Activated naive CD8-positive, alpha-beta T cell (primary cell): ENCODE measurements around the gene SHOC2.

Experiments
- H3K27ac Mint-ChIP-seq: one replicate; pipeline ENCODE4 v1.8.0; 2021; ENCODE audit warnings: mixed read lengths
- H3K27me3 Mint-ChIP-seq: one replicate; pipeline ENCODE4 v1.8.0; 2021; ENCODE audit warnings: mixed read lengths
- H3K36me3 Mint-ChIP-seq: one replicate; pipeline ENCODE4 v1.8.0; 2021; ENCODE audit warnings: mixed read lengths
- H3K4me1 Mint-ChIP-seq: one replicate; pipeline ENCODE4 v1.8.0; 2021; ENCODE audit warnings: low read depth, mixed read lengths
- H3K4me3 Mint-ChIP-seq: one replicate; pipeline ENCODE4 v1.8.0; 2021; ENCODE audit warnings: mild to moderate bottlenecking, mixed read lengths
- H3K9me3 Mint-ChIP-seq: one replicate; pipeline ENCODE4 v1.8.0; 2021; ENCODE audit warnings: low read depth, mixed read lengths

The SHOC2 gene

DNA sequence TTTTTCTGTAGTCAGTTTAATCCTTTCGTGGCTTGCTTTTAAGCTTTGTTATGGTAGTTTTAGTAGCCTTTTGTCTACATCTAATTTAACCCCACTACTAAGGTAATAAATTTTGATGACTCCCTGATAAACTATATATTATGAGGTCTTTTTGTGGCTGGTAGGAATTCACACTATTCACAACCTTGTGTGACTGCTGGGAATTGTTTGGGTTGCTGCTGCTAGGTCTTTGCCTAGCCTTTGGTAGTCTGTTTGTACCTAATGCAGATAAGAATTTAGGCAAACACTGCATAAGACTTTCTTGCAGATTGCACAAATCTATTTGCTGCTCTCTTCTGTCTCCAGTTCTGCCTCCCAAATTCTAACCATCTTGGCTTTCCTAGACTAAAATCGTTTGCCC lies 58.3 kb downstream of the SHOC2 start:
- Mint-ChIP-seq H3K4me1 (peaks cover 64% of the 10 kb centered on the region), H3K9me3 (peaks cover 12% of the 10 kb centered on the region), H3K36me3 (peaks cover 25% of the 10 kb centered on the region), H3K4me3 (no peak overlapping the region), H3K27ac (no peak overlapping the region), H3K27me3 (no peaks in the 10 kb centered on the region)

DNA sequence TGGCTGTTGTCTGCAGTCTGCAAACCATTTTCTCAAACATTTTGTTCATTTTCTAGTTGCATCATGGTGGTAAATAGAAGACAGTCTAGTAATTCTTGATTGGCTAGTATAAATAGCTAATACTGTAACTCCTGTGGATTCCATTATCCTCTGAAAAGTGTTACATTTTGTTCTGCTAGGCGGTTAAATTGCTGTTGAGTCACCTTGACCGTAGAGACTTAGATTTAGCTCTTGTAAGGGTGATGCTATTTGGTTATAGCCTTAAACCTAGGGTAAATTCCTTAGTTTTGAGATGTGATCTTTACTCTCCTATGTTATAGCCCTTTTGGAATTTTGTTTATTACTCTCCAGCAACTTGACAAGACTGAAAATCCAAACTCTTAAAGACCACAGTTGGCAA lies 58.8 kb downstream of the SHOC2 start:
- Mint-ChIP-seq H3K4me3 (no peak overlapping the region), H3K27me3 (no peaks in the 10 kb centered on the region), H3K9me3 (peaks cover 12% of the 10 kb centered on the region), H3K27ac (no peak overlapping the region), H3K36me3 (peaks cover 25% of the 10 kb centered on the region), H3K4me1 (peaks cover 61% of the 10 kb centered on the region)

DNA sequence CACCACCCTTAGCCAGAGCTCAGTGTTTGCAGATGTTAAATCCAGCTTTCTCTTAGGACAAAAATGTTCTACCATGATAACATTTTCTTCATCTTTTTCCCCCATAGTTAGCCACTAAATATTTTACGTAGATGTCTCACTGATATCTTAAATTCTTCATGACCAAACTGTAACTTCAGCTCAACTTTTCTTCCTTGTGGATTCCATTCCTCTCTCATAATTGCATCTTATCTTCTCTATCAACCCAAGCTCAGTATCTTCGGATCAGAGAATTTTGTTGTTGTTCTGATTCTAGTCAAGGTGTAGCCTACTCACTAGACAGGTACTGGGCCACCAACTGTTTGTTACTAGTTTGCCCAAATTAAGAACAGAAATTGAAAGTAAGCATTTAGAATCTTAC lies 60.2 kb downstream of the SHOC2 start:
- Mint-ChIP-seq H3K27me3 (no peaks in the 10 kb centered on the region), H3K4me3 (no peak overlapping the region), H3K27ac (peak overlapping the region; percentile 37), H3K9me3 (peaks cover 12% of the 10 kb centered on the region), H3K4me1 (peaks cover 61% of the 10 kb centered on the region), H3K36me3 (peaks cover 28% of the 10 kb centered on the region)

DNA sequence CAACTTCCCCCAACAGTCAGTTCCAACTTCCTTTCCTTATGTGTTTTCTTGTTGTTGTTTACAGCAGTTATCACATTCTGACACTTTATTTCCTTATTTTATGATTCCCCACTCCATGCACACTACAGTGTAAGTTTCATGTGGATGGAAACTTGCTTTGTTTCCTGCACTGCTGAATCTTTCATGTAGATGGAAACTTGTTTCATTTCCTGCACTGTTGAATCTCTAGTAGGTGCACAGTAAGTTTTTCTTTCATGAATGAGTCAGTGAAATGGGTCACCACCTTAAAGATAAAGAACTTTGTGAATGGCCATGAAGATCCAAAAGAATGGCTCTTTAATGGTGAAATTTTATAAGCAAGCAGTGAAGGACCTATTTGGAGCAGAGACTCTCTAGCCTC lies 61.4 kb downstream of the SHOC2 start:
- Mint-ChIP-seq H3K36me3 (peaks cover 28% of the 10 kb centered on the region), H3K4me3 (peak overlapping the region; percentile 67), H3K9me3 (peaks cover 12% of the 10 kb centered on the region), H3K4me1 (peaks cover 66% of the 10 kb centered on the region), H3K27ac (peak overlapping the region; percentile 88), H3K27me3 (no peaks in the 10 kb centered on the region)

DNA sequence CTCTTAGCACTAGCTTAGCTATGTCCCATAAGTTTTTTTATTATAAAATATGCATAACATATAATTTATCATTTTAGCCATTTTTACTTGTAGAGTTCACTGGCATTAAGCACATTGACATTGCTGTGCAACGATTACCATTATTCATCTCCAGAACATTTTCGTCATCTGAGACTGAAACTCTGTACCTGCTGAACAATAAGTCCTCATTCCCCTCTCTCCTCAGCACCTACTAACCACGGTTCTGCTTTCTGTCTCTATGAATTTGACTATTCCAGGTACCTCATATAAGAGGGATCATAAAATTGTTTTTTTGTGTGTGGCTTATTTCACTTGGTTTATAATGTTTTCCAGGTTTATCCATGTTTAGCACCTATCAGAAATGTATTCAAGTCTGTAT lies 64.1 kb downstream of the SHOC2 start:
- peaks cover 7% of the 10 kb centered on the region for H3K9me3 Mint-ChIP-seq
- H3K4me1 Mint-ChIP-seq = peaks cover 49% of the 10 kb centered on the region
- H3K27ac Mint-ChIP-seq = no peak overlapping the region
- no peak overlapping the region for H3K4me3 Mint-ChIP-seq
- H3K36me3 Mint-ChIP-seq = peaks cover 26% of the 10 kb centered on the region
- no peaks in the 10 kb centered on the region for H3K27me3 Mint-ChIP-seq

DNA sequence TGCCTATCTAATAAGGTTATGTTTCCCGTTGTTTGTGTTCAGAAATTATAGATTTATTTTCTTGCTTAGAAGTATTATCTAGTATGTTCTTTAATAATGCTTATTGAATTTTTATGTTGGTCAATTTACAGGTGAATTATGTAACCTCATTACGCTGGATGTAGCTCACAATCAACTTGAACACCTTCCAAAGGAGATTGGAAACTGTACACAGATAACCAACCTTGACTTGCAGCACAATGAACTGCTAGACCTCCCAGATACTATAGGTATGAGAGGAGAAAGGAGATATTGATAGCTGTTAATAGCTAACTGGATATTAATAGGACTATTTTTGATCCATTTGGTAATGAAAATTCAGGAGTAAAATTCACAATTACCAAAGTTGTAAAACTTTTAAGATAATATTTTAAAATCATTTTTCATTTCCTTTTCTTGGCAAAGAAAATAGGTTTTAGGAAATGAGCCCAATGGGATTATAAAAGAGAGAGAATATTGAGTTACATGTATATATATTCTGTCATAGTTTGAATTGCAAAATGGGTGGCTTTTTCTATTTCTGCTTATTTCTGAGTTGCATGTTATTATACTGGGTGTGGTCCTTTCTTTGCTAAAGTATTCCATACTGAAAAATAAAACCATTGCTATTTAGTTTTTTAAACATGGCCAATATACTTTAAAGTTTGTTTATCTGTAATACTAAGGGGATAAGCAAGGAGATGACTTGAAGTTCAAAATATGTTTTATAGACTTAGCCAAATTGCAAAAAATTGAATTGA lies 66.3 kb downstream of the SHOC2 start:
- Mint-ChIP-seq H3K36me3 (peaks cover 31% of the 10 kb centered on the region), H3K4me3 (no peak overlapping the region), H3K4me1 (peaks cover 36% of the 10 kb centered on the region), H3K27me3 (no peaks in the 10 kb centered on the region), H3K9me3 (peaks cover 2% of the 10 kb centered on the region), H3K27ac (no peak overlapping the region)

DNA sequence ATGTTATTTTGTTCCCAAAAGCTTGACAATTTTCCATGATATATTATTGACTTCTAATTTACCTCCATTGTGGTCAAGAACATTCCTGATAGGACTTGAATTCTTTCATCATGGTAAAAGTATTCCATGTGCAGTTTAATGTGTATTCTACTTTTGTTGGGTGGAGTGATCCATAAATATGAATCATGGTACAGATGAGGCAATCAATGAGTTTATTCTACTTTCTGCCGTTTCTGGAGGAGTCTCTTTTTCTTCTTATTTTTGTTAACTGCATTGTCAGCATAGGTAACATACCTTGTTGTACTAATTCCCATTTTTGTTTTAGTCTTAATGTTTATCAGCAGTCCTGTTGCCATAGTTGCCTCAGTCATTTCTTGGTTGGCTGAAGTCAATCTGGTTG lies 69.6 kb downstream of the SHOC2 start:
- Mint-ChIP-seq H3K27me3 (no peaks in the 10 kb centered on the region), H3K9me3 (no peaks in the 10 kb centered on the region), H3K27ac (no peak overlapping the region), H3K4me3 (no peak overlapping the region), H3K4me1 (peaks cover 48% of the 10 kb centered on the region), H3K36me3 (peaks cover 25% of the 10 kb centered on the region)

DNA sequence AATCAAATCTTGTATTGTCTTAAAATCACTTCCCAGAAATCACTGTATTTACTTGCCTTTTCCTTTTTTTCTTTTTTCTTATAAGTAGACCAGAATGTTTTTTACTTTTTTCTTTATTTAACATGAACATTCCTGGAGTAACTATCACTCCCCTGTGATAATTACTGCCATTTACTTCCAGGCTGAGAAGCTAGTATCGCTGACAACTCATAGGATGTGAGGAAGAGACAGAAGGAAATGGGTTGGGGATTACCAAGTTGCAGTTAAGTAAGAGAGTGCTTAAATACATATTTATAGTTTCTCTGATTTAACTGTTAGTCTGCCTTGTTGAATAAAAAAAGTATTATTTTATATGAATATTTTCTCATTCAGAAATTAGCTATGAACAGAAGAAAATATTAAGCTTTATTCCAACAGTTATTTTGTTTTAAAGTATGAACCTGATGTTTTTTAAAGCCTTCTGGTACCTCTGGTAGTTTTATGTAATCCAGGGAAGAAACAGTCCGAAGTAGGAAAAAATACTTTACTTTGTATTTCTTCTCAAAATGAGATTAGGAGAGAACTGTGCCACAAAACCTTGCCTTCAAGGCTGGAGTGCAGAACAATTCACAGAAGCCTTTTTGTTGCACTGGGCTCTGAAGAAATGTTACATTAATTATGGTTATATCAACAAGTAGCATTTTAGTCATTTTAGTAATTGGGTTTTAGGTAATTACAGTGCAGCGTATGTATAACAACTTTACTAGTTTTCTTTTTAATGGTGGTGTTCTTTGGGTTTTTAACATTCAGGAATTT lies 72.8 kb downstream of the SHOC2 start:
- H3K27ac Mint-ChIP-seq = no peak overlapping the region
- H3K9me3 Mint-ChIP-seq = no peaks in the 10 kb centered on the region
- peak overlapping the region; percentile 73 for H3K4me3 Mint-ChIP-seq
- H3K36me3 Mint-ChIP-seq = peaks cover 30% of the 10 kb centered on the region
- H3K4me1 Mint-ChIP-seq = peaks cover 44% of the 10 kb centered on the region
- no peaks in the 10 kb centered on the region for H3K27me3 Mint-ChIP-seq

DNA sequence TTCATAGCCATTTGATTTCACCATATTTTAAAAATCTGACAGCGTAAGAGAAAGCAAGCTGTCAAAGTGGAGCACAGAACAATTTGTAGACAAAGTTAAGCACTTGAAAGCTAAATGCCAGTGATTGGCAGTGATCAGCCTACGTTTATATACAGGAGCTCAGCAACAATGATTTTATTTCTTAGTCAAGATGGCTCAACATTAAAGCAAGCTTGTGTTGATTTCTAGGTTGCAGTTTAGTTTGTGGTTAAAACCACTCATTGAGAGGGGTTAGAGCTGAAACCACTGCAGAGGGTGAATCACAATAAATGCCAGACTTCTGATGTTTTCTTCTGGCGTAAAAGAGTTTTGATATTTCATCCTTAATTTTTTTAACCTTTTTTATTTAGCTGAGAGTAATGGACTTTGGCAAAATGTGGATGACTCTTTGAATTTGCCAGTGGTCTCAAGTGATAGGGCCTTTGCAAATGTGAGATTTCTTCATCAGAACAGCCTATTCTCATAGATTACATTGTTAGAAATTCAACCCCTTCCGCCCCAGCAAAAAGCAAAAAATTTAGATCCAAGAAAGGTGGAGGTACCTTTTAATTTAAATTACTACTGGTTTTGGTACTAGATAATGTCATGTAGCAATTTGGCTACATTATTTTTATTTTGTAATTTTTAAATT lies 73.8 kb downstream of the SHOC2 start:
- Mint-ChIP-seq H3K36me3 (peaks cover 28% of the 10 kb centered on the region), H3K27ac (peak overlapping the region; percentile 58), H3K9me3 (no peaks in the 10 kb centered on the region), H3K4me1 (peaks cover 43% of the 10 kb centered on the region), H3K27me3 (no peaks in the 10 kb centered on the region), H3K4me3 (peak overlapping the region; percentile 73)

DNA sequence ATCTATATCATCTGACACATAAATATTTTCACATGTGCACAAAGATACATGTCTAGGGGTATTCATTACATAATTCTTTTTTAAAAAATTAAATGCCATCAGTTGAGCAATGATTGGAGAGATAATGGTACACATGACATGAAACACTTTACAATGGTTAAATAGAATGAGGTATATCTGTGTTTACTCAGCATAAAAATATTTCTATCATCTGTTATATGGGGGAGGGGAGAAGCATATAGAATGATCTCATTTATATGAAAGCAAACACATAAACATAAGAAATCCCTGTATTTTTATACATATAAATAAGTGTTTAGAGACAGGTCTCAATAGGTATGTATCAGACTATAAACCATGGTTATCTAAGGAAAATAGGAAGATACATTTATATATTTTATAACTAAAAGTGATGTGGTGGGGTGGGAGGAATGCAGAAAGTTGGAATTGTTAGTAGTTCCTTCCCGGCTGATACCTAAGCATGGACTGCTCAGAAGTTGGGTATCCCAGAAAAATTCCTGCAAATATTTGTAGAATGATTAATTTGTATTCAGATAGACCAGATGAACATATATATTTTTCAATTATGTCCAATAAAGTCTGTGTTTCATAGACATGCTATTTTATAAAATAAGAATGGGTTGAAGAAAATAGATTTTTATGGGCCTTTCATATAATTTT lies 75.1 kb downstream of the SHOC2 start:
- Mint-ChIP-seq H3K4me3 (no peak overlapping the region), H3K27me3 (no peaks in the 10 kb centered on the region), H3K9me3 (no peaks in the 10 kb centered on the region), H3K27ac (no peak overlapping the region), H3K4me1 (peaks cover 41% of the 10 kb centered on the region), H3K36me3 (peaks cover 16% of the 10 kb centered on the region)

DNA sequence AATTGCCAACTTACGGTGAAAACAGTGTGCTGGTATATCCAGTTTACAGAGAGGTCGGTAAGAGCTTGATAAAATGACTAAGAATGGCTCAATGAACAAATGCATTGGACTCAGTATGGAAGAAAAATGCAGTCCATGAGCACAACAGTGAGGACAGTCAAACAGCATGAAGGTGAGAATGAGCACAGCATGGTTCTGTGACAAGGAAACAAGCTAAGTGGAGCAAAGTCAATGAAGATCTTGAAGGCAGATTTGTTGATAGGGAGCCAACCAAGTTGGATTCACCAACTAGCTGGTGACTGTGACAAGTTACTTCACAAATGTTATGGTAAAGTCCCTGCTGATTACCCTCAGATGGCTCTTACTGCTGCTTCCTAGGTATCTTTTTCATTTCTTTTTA lies 75.9 kb downstream of the SHOC2 start:
- peaks cover 11% of the 10 kb centered on the region for H3K36me3 Mint-ChIP-seq
- H3K27ac Mint-ChIP-seq = no peak overlapping the region
- H3K4me3 Mint-ChIP-seq = no peak overlapping the region
- no peaks in the 10 kb centered on the region for H3K27me3 Mint-ChIP-seq
- no peaks in the 10 kb centered on the region for H3K9me3 Mint-ChIP-seq
- peaks cover 38% of the 10 kb centered on the region for H3K4me1 Mint-ChIP-seq

DNA sequence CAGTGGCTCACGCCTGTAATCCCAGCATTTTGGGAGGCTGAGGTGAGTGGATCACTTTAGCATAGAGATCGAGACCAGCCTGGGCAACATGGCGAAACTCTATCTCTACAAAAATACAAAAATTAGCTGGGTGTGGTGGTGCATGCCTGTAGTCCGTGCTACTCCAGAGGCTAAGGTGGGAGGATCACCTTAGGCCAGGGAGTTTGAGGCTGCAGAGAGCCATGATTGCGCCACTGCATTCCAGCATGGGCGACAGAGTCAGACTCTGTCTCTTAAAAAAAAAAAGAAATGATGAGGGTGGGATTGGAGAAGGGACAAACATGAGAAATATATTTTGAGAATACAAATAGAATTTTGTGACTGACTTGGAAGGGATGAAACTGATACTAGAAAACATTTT lies 76.9 kb downstream of the SHOC2 start:
- H3K36me3 Mint-ChIP-seq = peaks cover 8% of the 10 kb centered on the region
- no peak overlapping the region for H3K27ac Mint-ChIP-seq
- H3K4me3 Mint-ChIP-seq = no peak overlapping the region
- H3K4me1 Mint-ChIP-seq = peaks cover 33% of the 10 kb centered on the region
- H3K27me3 Mint-ChIP-seq = no peaks in the 10 kb centered on the region
- no peaks in the 10 kb centered on the region for H3K9me3 Mint-ChIP-seq

DNA sequence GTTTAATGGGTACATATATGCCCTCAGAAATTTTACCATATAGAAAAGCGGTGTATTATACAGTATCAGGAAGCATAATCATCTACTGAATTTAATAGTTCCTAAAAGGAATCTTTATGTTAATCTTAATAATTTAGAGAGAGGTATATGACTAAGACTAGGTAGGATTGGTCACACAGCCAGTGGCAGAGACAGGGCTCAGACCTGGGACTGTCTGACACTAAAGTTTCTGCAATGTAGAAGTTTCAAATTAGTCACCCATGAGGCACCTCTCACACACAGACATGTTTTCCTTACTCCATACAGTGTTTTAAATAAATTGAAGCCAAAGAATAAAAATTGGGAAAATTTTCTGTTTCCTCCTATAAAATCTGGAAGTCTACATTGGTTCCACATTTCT lies 84.6 kb downstream of the SHOC2 start:
- H3K4me1 Mint-ChIP-seq = no peaks in the 10 kb centered on the region
- H3K27me3 Mint-ChIP-seq = no peaks in the 10 kb centered on the region
- H3K9me3 Mint-ChIP-seq = no peaks in the 10 kb centered on the region
- peaks cover 6% of the 10 kb centered on the region for H3K36me3 Mint-ChIP-seq
- no peak overlapping the region for H3K4me3 Mint-ChIP-seq
- H3K27ac Mint-ChIP-seq = no peak overlapping the region

DNA sequence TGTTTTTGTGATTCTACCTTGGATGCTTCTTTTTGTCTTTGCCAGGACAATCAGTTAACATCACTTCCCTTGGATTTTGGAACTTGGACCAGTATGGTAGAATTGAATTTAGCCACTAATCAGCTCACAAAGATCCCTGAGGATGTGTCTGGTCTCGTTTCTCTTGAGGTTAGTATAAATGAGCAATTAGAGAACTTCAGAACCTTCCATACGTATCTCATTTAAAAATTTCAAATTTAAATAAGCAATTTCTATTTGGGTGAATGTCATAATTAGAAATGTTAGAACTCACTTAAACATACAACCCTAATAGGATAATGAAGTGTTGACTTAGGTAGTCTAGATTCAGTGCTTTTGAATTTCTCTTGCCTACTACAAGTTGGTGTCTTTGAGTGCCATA lies 88.1 kb downstream of the SHOC2 start:
- Mint-ChIP-seq H3K27me3 (no peaks in the 10 kb centered on the region), H3K36me3 (peaks cover 10% of the 10 kb centered on the region), H3K4me3 (no peak overlapping the region), H3K27ac (no peak overlapping the region), H3K9me3 (no peaks in the 10 kb centered on the region), H3K4me1 (no peaks in the 10 kb centered on the region)

DNA sequence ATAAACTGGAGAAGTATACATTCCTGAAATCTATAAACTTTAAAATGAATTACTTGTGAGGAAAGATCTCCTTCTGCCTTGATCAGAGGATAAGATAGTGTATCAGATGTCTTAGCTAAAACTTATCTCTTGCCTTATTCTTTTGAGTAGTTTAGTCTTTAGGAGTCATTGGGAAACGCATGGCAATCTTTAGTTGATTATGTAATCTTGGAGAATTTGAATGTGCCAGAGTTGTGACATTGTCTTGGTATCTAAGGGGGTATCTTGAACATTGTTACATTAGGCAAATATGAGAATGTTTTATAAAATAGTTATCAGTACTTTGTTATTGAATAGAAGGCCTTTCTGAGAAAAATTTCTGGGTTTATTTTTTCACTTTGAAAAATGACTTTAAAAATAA lies 95.8 kb downstream of the SHOC2 start:
- no peaks in the 10 kb centered on the region for H3K27me3 Mint-ChIP-seq

More for the DNA sequence above, 95.8 kb downstream of the SHOC2 start:
- Mint-ChIP-seq H3K36me3 (peaks cover 28% of the 10 kb centered on the region), H3K9me3 (peaks cover 3% of the 10 kb centered on the region), H3K4me1 (peaks cover 2% of the 10 kb centered on the region), H3K27ac (no peak overlapping the region), H3K4me3 (no peak overlapping the region)
